SK-N-SH (cell line): ENCODE measurements around the gene NBPF11.

Experiments
- EZH2phosphoT487 ChIP-seq: fragments of 200-600 bp; sonication (generic); IDR thresholded peaks from 2 replicates; pipeline ENCODE4 v1.6.1; 2017; ENCODE audit warnings: low read depth, mixed run types, mild to moderate bottlenecking, antibody characterized with exemption, moderate library complexity, borderline replicate concordance
- GABPA ChIP-seq: IDR thresholded peaks from 2 replicates; pipeline ENCODE4 v1.4.0; 2012; ENCODE audit warnings: low read depth, mild to moderate bottlenecking
- TF ChIP-seq, protein P1 (sequence below): IDR thresholded peaks from 2 replicates; pipeline ENCODE4 v1.4.0; 2012; ENCODE audit warnings: low read depth
- TF ChIP-seq, protein P2 (sequence below): fragments of 200-600 bp; sonication (generic); IDR thresholded peaks from 2 replicates; pipeline ENCODE4 v1.6.1; 2017; ENCODE audit warnings: antibody characterized with exemption, mild to moderate bottlenecking, moderate library complexity

DNA sequence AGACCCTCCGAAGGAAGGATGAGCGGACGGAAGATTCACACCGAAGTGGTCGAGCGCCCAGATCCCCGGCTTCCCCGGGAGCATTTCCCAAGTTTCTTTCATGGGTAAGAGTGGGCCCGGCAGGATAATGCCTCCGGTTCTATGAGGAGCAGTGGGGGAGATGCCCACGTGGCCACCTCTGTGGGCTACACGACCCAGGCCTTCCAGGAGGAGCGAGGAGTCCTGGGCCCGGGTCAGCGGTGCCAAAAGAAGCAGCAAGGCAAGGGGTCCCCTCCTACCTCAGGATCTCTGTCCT is 7.9 kb upstream of the NBPF11 start:
- TF ChIP-seq EZH2phosphoT487, result no peak
- TF ChIP-seq, protein P1, sequence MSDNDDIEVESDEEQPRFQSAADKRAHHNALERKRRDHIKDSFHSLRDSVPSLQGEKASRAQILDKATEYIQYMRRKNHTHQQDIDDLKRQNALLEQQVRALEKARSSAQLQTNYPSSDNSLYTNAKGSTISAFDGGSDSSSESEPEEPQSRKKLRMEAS, result no peak
- TF ChIP-seq, protein P2, sequence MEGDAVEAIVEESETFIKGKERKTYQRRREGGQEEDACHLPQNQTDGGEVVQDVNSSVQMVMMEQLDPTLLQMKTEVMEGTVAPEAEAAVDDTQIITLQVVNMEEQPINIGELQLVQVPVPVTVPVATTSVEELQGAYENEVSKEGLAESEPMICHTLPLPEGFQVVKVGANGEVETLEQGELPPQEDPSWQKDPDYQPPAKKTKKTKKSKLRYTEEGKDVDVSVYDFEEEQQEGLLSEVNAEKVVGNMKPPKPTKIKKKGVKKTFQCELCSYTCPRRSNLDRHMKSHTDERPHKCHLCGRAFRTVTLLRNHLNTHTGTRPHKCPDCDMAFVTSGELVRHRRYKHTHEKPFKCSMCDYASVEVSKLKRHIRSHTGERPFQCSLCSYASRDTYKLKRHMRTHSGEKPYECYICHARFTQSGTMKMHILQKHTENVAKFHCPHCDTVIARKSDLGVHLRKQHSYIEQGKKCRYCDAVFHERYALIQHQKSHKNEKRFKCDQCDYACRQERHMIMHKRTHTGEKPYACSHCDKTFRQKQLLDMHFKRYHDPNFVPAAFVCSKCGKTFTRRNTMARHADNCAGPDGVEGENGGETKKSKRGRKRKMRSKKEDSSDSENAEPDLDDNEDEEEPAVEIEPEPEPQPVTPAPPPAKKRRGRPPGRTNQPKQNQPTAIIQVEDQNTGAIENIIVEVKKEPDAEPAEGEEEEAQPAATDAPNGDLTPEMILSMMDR, result no peak
- no peak for TF ChIP-seq GABPA
